H9 (cell line): ENCODE measurements around the gene ABHD4. TPM values are rescaled to one million over a fixed set of nuclear protein-coding genes. Genes with fewer than 3 reads are reported as not detected.

Experiments
- DNase-seq: peaks from one replicate; pipeline ENCODE4 v3.0.0-alpha.2; 2017
- H2AFZ ChIP-seq: one replicate; pipeline ENCODE4 v1.6.1; 2013; ENCODE audit warnings: mild to moderate bottlenecking, low read length, control low read depth, moderate library complexity
- H2AK5ac ChIP-seq: 2 replicates; pipeline ENCODE4 v1.6.1; 2013; ENCODE audit warnings: low read length, control low read depth, mixed read lengths; ENCODE audit not compliant: insufficient read length
- H2BK120ac ChIP-seq: one replicate; pipeline ENCODE4 v1.6.1; 2013; ENCODE audit warnings: low read depth, mild to moderate bottlenecking, low read length, control low read depth, inconsistent platforms; ENCODE audit not compliant: poor library complexity, severe bottlenecking
- H2BK12ac ChIP-seq: 2 replicates; pipeline ENCODE4 v1.6.1; 2013; ENCODE audit warnings: low read length, control low read depth, mixed read lengths, low read depth; ENCODE audit not compliant: insufficient read length
- H2BK15ac ChIP-seq: 2 replicates; pipeline ENCODE4 v1.6.1; 2013; ENCODE audit warnings: low read depth, low read length, control low read depth
- H2BK20ac ChIP-seq: one replicate; pipeline ENCODE4 v1.6.1; 2013; ENCODE audit warnings: low read depth, mild to moderate bottlenecking, low read length, control low read depth, inconsistent platforms; ENCODE audit not compliant: poor library complexity, severe bottlenecking
- H2BK5ac ChIP-seq: 2 replicates; pipeline ENCODE4 v1.6.1; 2013; ENCODE audit warnings: low read length, control low read depth, mixed read lengths; ENCODE audit not compliant: insufficient read length
- H3K14ac ChIP-seq: 2 replicates; pipeline ENCODE4 v1.6.1; 2013; ENCODE audit warnings: low read length, control low read depth; ENCODE audit not compliant: insufficient read depth
- H3K18ac ChIP-seq: 2 replicates; pipeline ENCODE4 v1.6.1; 2013; ENCODE audit warnings: low read depth, mild to moderate bottlenecking, mixed read lengths, low read length, control low read depth; ENCODE audit not compliant: insufficient read length
- H3K23ac ChIP-seq: 2 replicates; pipeline ENCODE4 v1.6.1; 2013; ENCODE audit warnings: low read length, control low read depth, mixed read lengths, low read depth; ENCODE audit not compliant: insufficient read length
- H3K23me2 ChIP-seq: 2 replicates; pipeline ENCODE4 v1.6.1; 2013; ENCODE audit warnings: low read depth, mild to moderate bottlenecking, mixed read lengths, low read length, control low read depth; ENCODE audit not compliant: insufficient read length, poor library complexity, severe bottlenecking
- H3K27ac ChIP-seq: 2 replicates; pipeline ENCODE4 v1.5.1; 2013; ENCODE audit warnings: low read length, control low read depth, mixed read lengths, low read depth; ENCODE audit not compliant: insufficient read length
- H3K27me3 ChIP-seq: 2 replicates; pipeline ENCODE4 v1.6.1; 2013; ENCODE audit warnings: low read length, control low read depth, inconsistent platforms; ENCODE audit not compliant: insufficient read depth
- H3K4ac ChIP-seq: 2 replicates; pipeline ENCODE4 v1.6.1; 2013; ENCODE audit warnings: low read depth, mild to moderate bottlenecking, control low read depth, inconsistent platforms, low read length, moderate library complexity
- H3K4me1 ChIP-seq: 2 replicates; pipeline ENCODE4 v1.6.1; 2013; ENCODE audit warnings: low read length, control low read depth, inconsistent platforms; ENCODE audit not compliant: insufficient read depth
- H3K4me2 ChIP-seq: 2 replicates; pipeline ENCODE4 v1.6.1; 2013; ENCODE audit warnings: low read length, control low read depth, mixed read lengths; ENCODE audit not compliant: insufficient read length, insufficient read depth
- H3K56ac ChIP-seq: 2 replicates; pipeline ENCODE4 v1.6.1; 2013; ENCODE audit warnings: low read depth, mild to moderate bottlenecking, mixed read lengths, low read length, control low read depth; ENCODE audit not compliant: insufficient read length
- H3K79me1 ChIP-seq: 2 replicates; pipeline ENCODE4 v1.6.1; 2013; ENCODE audit warnings: low read depth, mild to moderate bottlenecking, moderate library complexity, low read length, control low read depth, inconsistent platforms; ENCODE audit not compliant: insufficient read depth, poor library complexity, severe bottlenecking
- H3K79me2 ChIP-seq: 2 replicates; pipeline ENCODE4 v1.6.1; 2013; ENCODE audit warnings: low read length, control low read depth, inconsistent platforms; ENCODE audit not compliant: insufficient read depth
- H3K9ac ChIP-seq: 2 replicates; pipeline ENCODE4 v1.6.1; 2013; ENCODE audit warnings: low read length, control low read depth, mixed read lengths; ENCODE audit not compliant: insufficient read length; ENCODE audit errors: extremely low read depth
- H3K9me3 ChIP-seq: one replicate; pipeline ENCODE4 v1.6.1; 2013; ENCODE audit warnings: low read depth, low read length, inconsistent platforms; ENCODE audit not compliant: control insufficient read depth
- H3T11ph ChIP-seq: one replicate; pipeline ENCODE4 v1.6.1; 2013; ENCODE audit warnings: mild to moderate bottlenecking, low read length, control low read depth, inconsistent platforms
- H4K20me1 ChIP-seq: one replicate; pipeline ENCODE4 v1.6.1; 2013; ENCODE audit not compliant: control insufficient read depth, insufficient read length, insufficient read depth
- H4K5ac ChIP-seq: 2 replicates; pipeline ENCODE4 v1.6.1; 2013; ENCODE audit warnings: low read depth, mild to moderate bottlenecking, mixed read lengths, low read length, control low read depth; ENCODE audit not compliant: insufficient read length
- H4K8ac ChIP-seq: replicated peaks from 2 replicates; pipeline ENCODE4 v1.6.1; 2013; ENCODE audit warnings: low read length, control low read depth, mixed read lengths, low read depth; ENCODE audit not compliant: insufficient read length
- H4K91ac ChIP-seq: 2 replicates; pipeline ENCODE4 v1.6.1; 2013; ENCODE audit warnings: low read depth, mild to moderate bottlenecking, moderate library complexity, mixed read lengths, low read length, control low read depth; ENCODE audit not compliant: insufficient read length
- H3K27ac Mint-ChIP-seq, 3 experiments: 2 replicates in 2 of 3; 3 replicates in 1 of 3; pipeline ENCODE4 v1.8.0; 2020 to 2021; ENCODE audit warnings: mixed read lengths in 3 of 3, mild to moderate bottlenecking in 1 of 3, moderate library complexity in 1 of 3
- H3K27me3 Mint-ChIP-seq: 2 replicates; pipeline ENCODE4 v1.8.0; 2021; ENCODE audit warnings: low read depth, mild to moderate bottlenecking, moderate library complexity, mixed read lengths
- H3K36me3 Mint-ChIP-seq, 3 experiments: 2 replicates in 2 of 3; 3 replicates in 1 of 3; pipeline ENCODE4 v1.8.0; 2020 to 2021; ENCODE audit warnings: low read depth in 3 of 3, mixed read lengths in 3 of 3; ENCODE audit not compliant: insufficient read depth in 1 of 3
- H3K4me1 Mint-ChIP-seq, 2 experiments: 2 replicates each; pipeline ENCODE4 v1.8.0; 2020; ENCODE audit warnings: mixed read lengths in 2 of 2
- H3K4me3 Mint-ChIP-seq, 2 experiments: 2 replicates in 1 of 2; 3 replicates in 1 of 2; pipeline ENCODE4 v1.8.0; 2020 to 2021; ENCODE audit warnings: mild to moderate bottlenecking in 2 of 2, mixed read lengths in 2 of 2, moderate library complexity in 1 of 2
- H3K9me3 Mint-ChIP-seq, 2 experiments: 2 replicates in 1 of 2; 3 replicates in 1 of 2; pipeline ENCODE4 v1.8.0; 2020; ENCODE audit warnings: mild to moderate bottlenecking in 2 of 2, mixed read lengths in 2 of 2, moderate library complexity in 1 of 2
- CTCF ChIP-seq: fragments of 200-600 bp; sonication (generic); conservative IDR thresholded peaks from 3 replicates; pipeline ENCODE4 v1.8.0; 2021; ENCODE audit warnings: antibody characterized with exemption, mild to moderate bottlenecking
- WGBS: extraction: QIAGEN DNeasy Blood & Tissue Kit; methylation state at CpG from one replicate; pipeline ENCODE4 v1.1.7; 2013; ENCODE audit warnings: missing lambda C conversion rate, low lambda C conversion rate, mixed read lengths; ENCODE audit not compliant: insufficient read length; ENCODE audit errors: extremely low coverage; 5-methylcytosine and 5-hydroxymethylcytosine counted together
- total RNA-seq: library from RNA; stranded (reverse); gene quantifications from 2 replicates; pipeline ENCODE4 v1.2.1, GENCODE V29; 2021

The ABHD4 gene
- total RNA-seq, 1 experiment from 2014 or later, result 21.8 TPM

GRCh38 chr14:22564463-22564862, 33.6 kb upstream of the ABHD4 start:
- Histone ChIP-seq H4K8ac (no peak overlapping the region), H2BK15ac (no peak overlapping the region), H2BK120ac (no peak overlapping the region), H4K20me1 (no peaks in the 10 kb centered on the region), H3K79me2 (no peaks in the 10 kb centered on the region), H3K56ac (no peak overlapping the region), H2AK5ac (no peak overlapping the region), H3K9ac (no peak overlapping the region), H3K18ac (no peak overlapping the region), H2BK5ac (no peak overlapping the region), H3K4me1 (no peaks in the 10 kb centered on the region), H3K4ac (no peak overlapping the region), H3K79me1 (peaks cover 2% of the 10 kb centered on the region), H3K27me3 (no peaks in the 10 kb centered on the region), H3K23ac (no peak overlapping the region), H4K5ac (no peak overlapping the region), H3K23me2 (no peaks in the 10 kb centered on the region), H3T11ph (no peak overlapping the region), H4K91ac (no peak overlapping the region), H2BK12ac (no peak overlapping the region), H2AFZ (no peak overlapping the region), H3K27ac (no peak overlapping the region), H3K9me3 (no peaks in the 10 kb centered on the region), H3K14ac (no peak overlapping the region), H2BK20ac (no peak overlapping the region), H3K4me2 (no peak overlapping the region)
- Mint-ChIP-seq H3K27ac (peak overlapping the region in 2 of 3 experiments; percentile 37 to 93; a peak in 3 of 7 replicates), H3K36me3 (peaks cover 1 to 41% (median 21%) of the 10 kb centered on the region in 3 experiments; a peak in 6 of 7 replicates), H3K9me3 (no peaks in the 10 kb centered on the region; a peak in 2 of 5 replicates), H3K4me1 (peaks cover 21 to 22% of the 10 kb centered on the region in 2 experiments), H3K27me3 (no peaks in the 10 kb centered on the region), H3K4me3 (no peak overlapping the region)
- WGBS, result no CpG with 5 or more reads among the region's 1 CpG
- TF ChIP-seq CTCF, result no peak
- DNase-seq, result no peak
